Embryonic facial prominence (tissue), 1 donor: ENCODE measurements around the gene KCNMB1.

ENCODE experiments used
- DNase-seq: peaks from one replicate; pipeline ENCODE4 v3.0.0-alpha.2; 2016; ENCODE audit errors: extremely low spot score

KCNMB1 gene

DNA sequence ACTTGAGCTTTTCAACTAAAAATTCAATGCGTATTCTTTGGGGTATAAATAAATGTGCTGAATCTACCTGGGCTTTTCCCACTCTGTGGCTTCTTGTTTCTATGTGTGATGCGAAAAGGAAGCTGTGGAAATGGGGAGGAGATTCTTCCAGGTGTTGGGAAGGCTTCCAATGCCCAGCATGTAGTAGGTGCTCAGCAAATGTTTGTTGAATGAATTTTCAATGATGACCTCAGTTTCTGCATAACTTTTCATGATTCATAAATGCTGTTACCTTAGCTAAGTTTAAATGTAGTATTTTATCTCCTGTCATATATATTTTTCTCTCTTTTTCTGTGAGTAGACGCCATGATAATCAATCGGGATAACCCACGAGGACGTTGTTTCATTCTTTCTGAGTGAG, 25.6 kb upstream of the KCNMB1 start:
- no peak for DNase-seq

DNA sequence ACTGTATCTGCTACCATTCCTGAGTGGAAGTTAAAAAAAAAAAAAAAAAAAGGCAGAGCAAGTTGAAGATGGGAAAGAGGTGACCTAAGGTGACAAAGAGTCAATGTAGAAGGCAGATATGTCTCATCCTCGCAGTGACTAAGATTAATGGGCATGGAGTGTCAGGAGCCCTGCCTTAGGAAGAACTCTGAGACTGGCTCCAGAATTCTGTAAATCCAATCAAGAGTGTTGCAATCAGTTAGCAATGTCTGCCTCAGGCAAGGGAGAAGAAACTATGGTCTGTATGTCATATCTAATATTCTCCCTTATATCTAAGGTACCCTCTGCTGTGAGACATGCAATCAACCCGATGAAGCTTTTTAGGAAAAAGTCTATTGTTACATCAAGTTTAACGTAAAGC, 24.7 kb upstream of the KCNMB1 start:
- no peak for DNase-seq

DNA sequence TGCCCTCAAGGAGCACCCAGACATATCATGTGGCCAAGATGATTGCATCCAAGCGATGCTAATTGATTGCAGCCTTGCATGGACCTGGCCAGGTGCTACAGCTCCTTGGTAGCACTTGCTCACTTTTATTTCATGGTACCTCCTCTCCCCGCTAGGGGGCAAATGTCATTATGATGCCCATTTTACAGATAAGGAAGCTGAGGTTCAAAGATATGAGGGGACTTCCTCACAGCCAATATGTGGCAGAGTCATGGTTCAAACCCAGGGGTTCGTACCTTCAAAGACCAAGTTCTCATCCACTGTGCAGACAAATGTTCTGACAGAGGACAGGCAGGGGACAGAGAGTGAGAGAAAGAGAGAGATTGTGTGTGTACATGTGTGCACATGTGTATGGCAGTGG, 21.9 kb upstream of the KCNMB1 start:
- DNase-seq = no peak

DNA sequence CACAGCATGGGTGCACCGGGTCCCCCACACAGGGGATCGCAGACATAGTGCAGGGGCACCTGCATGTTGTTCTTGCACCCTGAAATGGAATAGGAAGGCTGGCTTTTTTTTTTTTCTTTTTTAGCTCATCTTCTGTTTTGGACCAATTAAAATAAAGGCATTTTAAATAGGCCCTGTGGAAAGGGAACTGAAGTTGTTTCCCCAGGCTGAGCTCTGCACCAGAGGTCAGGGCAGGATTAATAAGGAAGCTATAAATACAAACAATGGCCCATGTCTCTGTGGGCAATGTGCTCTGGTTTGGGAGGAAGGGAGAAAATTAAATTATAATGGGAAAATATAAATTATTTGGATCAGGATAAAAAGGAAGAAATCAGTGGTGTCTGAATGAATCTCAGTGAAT, 21.2 kb upstream of the KCNMB1 start:
- no peak for DNase-seq

DNA sequence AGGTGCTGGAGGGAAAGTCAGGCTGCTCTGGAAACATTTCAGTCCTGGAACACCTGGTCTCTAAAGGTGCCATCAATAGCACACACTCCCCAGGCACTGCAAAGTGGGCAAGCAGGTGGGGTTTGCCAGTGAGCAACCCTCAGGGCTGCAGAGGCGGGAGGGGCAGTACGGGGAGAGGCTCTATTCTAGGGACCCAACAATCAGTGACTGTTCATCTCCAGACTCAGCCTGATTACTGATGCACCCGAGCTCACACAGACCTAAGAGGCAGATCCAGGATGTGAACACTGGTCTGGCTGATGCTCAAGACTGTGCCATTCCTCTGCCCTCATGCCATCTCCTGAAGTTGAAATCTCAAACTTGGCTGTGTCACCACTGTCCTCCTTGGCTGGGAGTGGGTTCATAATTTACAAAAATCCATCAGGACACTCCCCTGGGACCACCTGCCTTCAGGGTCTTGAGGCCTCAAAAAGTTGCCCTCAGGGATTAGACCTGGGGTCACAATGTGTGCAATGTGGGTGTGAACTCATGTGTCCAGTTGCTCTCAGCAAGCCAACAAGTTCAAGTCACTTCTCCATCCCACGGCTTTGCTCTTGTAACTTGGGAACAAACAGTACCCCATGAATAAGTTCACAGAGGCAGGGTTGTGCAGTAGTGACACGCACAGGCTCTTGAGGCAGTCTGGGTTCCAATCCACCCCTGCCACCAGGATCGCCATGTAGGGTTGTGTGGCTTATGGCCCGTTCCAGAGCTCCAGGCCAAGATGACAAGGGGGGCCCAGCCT, 19.9 kb upstream of the KCNMB1 start:
- no peak for DNase-seq

DNA sequence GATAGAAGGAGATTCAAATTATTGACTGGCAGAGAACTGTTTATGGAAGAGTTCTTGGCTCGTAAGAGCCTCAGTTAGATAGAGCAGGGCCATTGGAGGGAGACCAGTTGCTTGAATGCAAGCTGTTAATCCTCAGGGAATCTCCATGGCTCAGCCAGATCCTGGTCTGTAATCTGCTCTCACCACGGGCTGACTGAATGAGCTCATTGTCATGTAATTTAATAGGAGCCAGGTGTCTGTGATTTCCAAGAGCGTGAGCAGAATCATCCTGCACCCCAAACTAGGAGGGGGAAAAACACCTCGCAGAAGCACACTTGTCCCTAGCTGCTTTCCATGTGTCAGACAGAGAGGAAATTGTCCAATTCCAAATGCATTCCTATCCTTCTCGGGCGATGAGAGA, 19.1 kb upstream of the KCNMB1 start:
- DNase-seq = no peak

DNA sequence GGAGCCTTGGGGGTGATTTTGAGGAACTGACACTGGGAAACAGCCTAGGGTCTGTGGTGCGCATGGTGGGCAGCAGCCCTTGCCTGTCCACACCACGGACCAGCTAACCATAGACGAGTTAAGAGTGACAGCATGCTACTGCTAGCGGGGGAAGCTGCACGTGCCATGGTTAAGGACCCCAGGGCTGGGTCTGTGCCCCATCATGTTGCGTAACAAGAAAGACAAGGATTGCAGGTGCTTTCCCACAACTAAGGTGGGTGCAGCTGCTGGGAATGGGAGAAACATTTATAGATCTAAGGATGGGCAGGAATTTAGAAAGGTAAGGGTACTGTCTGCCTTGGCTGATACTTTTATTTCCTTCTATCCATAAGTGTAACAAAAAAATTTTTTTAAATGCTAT, 17.9 kb upstream of the KCNMB1 start:
- DNase-seq = no peak

DNA sequence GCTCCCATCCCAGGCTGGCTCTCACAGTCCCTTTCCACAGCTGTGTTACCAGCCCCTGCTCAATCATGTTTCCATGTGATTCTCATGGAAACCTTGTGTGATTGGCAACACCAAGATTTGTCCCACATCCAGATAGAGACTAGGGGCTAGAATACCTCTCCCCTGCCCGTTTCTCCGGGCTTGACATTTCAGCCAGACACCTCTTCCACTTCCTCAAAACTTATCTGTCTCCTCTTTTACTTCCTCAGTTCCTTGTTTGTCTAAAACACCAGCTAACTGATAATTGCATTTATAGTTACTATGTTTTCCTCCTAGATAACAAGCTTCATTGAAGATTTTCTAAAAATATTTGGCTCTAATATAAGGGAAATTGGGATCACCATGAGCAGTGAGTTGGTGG, 16.6 kb upstream of the KCNMB1 start:
- DNase-seq = no peak

DNA sequence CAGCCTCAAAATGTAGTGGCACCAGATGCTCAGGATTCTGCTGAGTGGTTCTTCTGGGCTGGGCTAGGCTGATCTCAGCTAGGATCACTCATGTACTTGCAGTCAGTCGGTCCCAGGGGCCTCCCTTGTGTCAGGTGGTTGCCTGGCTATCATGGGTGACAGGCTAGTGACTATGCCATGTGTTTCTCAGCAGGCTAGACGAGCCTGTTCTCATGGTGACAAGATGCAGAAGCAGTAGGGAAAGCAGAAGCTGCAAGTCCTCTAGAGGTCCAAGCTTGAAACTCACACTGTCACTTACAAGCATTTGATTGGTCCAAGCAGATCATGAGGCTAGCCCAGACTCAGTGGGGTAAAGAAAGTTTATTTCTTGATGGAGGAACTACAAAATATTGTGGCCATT, 15.2 kb upstream of the KCNMB1 start:
- DNase-seq = no peak

DNA sequence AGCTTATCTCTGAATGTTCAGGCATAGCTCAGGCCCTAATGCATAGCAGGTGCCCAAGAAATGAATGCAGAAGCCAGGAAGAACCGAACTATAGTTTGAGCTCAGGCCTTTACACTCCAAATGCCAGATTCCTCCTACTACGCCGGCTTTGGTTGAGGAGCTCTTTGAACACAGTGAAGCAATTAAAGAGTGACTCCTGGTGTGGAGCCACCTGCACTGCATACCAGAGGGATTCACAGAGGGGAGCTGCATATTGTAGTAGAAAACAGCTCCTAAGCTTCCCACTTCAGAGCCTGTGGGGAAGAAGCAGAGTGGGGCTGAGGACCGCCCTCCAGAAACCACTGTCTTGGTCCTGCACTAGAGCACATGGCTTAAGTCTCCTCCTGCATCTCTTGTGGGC, 14.5 kb upstream of the KCNMB1 start:
- no peak for DNase-seq

DNA sequence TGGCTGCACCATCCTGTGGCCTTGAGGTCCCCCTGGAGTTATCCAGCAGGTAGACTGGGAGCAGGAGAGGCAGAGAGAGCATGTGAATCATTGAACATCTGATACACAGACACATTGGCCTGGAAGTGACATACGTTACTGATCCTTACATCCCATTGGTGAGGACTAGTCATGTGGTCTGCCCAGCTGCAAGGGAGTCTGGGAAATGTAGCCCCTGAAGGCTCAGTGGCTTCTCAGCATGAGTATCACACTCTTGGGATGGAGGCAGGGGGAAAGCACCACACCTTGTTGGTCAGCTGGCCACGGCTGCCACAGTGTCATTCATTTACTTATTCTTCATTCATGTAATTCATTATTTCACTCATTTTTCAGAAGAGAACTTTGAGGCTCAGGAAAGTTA, 13.3 kb upstream of the KCNMB1 start:
- DNase-seq = no peak

DNA sequence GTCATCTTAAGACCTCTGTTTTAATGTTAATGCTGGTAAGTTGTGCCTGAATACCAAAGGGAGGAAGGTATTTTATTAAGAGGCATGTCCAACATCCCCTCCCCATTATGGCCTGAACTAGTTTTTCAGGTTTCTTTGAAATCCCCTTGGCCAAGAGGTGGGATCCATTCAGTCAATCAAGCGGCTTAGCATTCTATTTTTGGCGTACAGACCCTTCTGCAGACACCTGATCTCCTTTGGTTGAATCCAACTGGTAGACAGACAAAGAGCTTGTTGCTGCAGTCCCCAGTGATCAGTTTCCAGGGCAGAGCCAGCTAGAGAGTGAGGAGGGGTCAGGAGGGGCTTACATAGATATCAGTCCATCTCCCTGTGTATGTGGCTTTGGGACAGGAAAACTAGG, 7.9 kb upstream of the KCNMB1 start:
- no peak for DNase-seq

DNA sequence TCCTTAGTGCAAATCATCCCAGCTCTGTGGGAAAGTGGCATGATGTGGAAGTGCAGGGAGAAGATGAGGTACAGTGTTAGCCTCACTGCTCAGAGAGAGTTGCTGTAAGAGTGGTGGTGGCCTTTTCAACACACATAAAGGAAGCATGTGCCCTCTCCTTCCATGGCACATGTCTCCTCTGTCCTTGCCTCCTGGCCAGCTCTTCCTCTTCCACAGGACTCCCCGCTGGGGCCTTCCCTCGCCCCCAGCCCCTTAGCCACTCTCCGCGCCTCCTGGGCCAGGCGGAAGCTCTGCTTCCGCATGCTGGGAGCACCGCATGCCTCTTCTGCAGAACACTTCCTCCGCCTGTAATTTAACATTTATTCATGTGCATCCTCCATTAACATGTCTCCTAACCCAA, 4.8 kb upstream of the KCNMB1 start:
- DNase-seq = no peak

DNA sequence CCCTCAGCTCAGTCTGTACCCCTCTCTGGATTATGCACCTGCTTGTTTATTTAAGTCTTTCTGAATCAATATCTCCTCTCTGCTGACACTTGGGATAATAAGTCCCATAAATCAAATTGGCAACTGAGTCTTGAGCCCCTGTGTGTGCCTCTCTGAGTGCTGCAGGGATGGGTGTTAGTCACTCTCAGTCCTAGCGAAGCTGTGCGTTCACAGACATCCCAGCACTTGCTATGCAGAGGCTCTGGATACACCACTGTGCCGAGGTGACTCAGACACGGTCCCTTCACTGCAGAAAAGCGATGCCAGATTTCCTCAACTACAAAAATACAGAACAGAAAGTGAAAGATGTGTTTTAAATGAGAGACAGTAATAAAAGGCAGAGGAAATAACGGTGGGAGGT, 4.1 kb upstream of the KCNMB1 start:
- no peak for DNase-seq

DNA sequence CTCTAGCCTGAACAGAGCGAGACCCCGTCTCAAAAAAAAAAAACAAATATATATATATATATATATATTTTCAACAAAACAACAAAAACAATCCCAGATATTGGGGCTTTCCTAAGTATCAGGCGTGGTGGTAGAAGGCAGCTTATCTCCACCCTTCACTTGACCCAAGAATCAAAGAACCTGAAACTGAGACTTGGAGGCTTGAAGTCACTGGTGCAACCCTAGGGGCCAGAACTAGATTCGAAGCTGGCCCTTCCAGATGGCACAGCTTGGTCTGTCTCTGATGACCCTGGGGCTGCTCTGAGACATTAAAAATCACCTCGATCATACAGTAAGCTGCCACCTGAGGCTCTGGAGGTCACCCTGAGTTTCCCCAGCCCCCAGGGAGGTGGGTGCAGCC, 1.3 kb upstream of the KCNMB1 start:
- no peak for DNase-seq

DNA sequence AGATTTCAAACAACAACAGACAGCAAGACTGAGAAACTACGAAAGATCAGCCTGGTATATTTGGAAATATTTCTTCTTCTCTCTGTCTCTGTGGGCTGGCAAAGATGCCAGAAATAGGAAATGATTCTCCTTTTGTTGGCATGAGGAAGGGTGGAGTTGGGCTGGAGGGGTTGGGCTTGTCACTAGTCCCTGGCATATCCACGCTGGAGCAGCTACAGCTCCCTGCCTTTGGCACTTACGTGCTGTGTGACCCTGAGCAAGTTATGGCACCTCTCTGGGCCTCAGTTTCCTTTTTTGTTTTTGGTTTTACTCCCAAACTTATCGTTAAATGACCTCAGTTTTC, 354 bp upstream of the KCNMB1 start:
- no peak for DNase-seq

DNA sequence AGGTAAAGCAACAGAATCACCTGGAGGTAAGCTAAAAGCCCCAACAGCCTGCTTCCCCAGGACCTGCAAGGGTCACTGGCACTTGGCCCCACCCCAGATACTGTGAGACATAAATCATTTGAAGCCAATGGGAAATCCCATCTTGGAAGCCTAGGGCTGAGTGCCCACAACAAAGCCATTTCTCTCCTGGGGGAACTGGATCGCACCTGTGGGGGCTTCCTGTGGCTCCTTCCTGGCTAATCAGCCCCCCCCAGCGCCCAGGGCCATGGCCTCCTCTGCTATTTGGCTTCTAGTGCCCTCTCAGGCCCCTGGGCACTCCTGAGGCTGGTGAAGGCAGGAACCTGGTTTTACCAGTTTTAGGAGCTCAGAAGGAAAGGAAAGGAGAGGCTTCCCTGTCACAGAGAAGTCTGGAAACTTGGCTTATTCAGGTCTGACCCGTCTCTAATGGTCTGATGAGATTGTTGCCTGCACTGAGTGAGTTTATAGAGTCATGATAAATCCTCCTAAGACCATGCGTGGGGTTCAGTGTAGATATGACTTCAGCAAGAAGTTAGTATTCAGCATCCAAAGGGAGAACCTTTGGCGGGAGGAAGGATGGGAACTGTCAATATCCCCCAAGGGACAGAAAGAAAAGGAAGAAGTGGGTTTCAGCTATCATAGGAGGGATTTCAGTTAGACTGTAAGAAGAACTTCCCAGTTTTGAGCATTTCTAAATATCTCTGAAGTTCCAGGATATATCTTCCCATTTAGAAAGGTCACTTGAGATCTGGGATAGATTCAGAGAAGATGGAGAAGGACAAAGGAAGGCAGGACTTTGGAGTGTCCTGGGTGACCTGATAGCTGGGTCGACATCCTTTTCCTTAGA, 1.2 kb downstream of the KCNMB1 start:
- DNase-seq = no peak

DNA sequence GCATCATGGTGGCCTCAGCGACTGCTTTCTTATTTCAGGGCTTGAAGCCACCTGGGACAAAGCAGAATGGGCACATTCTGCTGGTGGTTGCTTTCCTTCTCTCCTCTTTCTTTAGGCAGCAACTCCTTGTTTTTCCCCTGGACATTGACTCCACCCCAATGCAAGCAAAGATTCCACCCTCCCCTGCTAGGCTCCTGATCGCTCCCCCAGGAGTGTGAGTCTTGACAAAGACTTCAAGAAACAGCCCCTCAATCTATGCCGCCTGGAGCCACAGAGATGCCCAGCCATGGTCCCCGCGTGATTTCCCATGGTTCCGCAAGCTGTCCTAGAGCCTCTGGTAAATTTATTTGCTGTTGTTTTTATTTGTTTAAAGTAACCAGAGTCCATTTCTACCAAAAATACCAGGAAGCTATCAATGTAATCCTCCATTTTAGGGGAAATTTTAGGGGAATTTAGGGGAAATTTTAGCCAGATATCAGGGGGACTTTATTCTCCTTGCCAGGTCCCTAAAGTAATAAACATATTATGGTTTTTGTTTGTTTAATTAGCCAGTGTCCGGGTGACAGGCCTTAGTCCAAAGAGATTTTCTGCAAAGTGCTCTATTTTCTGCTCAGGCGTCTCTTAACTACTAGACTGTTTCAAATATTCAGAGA, 2.3 kb downstream of the KCNMB1 start:
- no peak for DNase-seq

DNA sequence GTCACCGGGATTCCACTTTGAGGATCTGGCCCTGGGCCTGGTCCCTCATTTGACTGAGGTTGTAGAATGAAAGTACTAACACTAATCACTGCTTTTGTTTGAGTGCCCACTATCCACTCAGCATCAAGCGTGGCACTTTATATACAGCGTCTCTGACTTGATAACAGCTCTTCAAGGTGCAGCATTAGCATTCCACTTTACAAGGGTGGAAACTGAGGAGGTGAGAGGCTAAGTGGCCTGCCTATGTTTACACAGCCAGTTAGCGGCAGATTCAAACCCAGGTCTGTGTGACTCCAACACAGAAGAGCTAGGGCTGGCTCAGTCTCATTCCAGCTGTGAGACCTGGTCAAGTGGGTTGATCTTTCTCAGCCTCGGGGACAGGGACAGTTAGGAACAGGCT, 5.9 kb downstream of the KCNMB1 start:
- DNase-seq = no peak

DNA sequence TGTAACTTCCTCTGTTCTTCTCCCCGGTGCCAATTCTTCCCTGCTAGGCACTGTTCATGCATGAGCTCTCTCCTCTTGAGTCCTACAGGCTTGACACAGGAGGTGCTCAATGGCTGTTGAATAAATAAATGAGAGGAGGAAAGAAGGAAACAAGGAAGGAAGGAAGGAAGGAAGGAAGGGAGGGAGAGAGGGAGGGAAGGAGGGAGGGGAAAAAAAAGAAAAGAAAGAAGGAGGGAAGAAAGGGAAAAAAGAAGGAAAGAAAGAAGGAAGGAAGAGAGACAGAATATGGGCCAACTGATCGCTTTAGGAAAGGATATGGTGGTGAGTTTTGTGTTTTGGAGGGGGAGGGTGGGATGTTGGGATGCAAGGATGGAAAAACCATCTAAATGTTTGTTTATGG, 6.4 kb downstream of the KCNMB1 start:
- DNase-seq = no peak

DNA sequence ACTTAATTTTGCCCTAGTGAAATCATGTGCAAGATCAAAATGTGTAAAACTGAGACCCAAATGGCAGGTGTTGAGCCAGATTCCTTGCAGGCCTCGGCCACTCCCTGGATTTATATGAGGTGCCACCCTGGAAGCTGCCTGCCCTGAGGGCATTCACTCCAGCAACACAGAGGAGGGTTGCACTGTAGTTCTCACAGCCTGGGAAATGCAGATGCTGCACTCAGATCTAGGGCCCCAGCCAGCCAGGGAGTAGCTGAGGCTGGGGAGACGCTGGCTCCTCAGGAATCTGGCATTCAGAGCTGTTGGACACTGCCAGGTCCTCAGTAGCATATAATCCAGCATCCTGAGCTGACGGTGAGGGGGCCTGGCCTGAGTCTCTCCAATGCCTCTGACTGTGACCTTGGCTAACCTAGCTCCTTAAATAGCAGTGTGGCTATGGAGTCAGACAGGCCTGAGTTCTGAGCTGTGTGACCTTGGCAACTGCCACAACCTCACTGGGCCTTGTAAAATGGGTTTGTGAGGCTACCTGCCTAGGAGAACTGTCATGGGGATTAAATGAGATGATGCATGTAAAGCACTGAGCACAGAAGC, 8.7 kb downstream of the KCNMB1 start:
- no peak for DNase-seq

DNA sequence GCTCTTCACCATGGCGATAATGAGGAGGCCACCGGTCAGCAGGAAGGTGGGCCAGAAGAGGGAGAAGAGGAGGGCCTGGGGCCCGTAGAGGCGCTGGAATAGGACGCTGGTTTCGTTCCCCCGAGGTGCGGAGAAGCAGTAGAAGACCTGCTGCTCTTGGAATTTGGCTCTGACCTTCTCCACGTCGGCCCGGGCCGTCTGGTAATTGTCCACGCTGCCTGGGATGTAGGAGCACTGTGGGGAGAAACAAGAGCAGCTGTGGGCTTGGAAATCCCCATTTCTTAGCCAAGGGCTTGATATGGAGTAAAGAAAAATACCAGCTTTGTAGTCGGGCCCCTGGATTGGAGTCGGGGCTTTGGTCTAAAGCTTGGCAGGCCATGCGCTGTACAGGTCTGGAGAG, 10.4 kb downstream of the KCNMB1 start:
- no peak for DNase-seq

DNA sequence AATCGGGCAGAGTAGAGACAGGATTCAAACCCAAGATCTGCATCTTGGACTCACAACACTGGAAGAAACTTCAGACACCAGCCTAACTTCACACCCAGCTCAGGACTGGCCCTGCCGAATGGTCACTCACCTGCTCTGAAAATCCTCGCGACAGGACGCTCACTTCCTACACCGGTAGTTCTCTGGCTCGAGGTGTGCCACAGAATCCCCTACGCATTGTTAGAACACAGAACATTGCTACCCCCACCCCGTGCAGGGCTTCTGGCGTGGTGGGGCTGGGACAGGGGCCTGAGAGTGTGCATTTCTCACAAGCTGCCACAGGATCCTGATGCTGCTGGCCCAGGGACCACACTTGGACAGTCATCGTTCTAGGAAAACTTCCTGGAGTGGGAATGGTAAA, 12.1 kb downstream of the KCNMB1 start:
- no peak for DNase-seq
